D721Med (cell line): ENCODE data around the gene STRIT1.
"Not testable (repeated sequence)": the region's sequence is repeated elsewhere in the genome, so short reads cannot be mapped to it uniquely, and the experiment has no call there.

Experiments
- DNase-seq: peaks from one replicate; pipeline ENCODE4 v3.0.0; 2011; ENCODE audit warnings: low spot score; ENCODE audit not compliant: insufficient read length
- FAIRE-seq: peaks from 2 replicates; lab custom pipeline; 2011; peaks lifted over from hg19 to GRCh38; lab: Jason Lieb, UNC
- CTCF ChIP-seq: IDR thresholded peaks from 2 replicates; pipeline ENCODE4 v1.5.1; 2012; ENCODE audit warnings: mild to moderate bottlenecking, control low read depth; ENCODE audit not compliant: insufficient read depth; ENCODE audit errors: missing control alignments

STRIT1 gene

GRCh38 chr3:155271343-155271613 is 22.2 kb downstream of the STRIT1 start:
- TF ChIP-seq CTCF: no peak
- DNase-seq (no peak), FAIRE-seq (no peak)

GRCh38 chr3:155270485-155271342 is 22.8 kb downstream of the STRIT1 start:
- no peak for TF ChIP-seq CTCF
- DNase-seq: no peak
- FAIRE-seq: no peak

GRCh38 chr3:155270063-155270462 is 23.4 kb downstream of the STRIT1 start:
- no peak for TF ChIP-seq CTCF
- DNase-seq: no peak
- FAIRE-seq: no peak

- FAIRE-seq, DNase-seq: not testable (repeated sequence)
Observed at GRCh38 chr3:155262855-155263254, 30.6 kb downstream of the STRIT1 start.

GRCh38 chr3:155262295-155262694 is 31.2 kb downstream of the STRIT1 start:
- no peak for TF ChIP-seq CTCF
- FAIRE-seq (no peak), DNase-seq (no peak)

- no peak for DNase-seq
- no peak for TF ChIP-seq CTCF
- FAIRE-seq: no peak
Observed at GRCh38 chr3:155254445-155254844, 39.0 kb downstream of the STRIT1 start.

- no peak for TF ChIP-seq CTCF
- no peak for DNase-seq
- no peak for FAIRE-seq
Observed at GRCh38 chr3:155252535-155252934, 40.9 kb downstream of the STRIT1 start.
